ENCODE results near the gene MGAT3.

The MGAT3 gene

GRCh38 chr22:39431216-39431801 is 25.5 kb upstream of the MGAT3 start:
- no peak for DNase-seq (ENCODE audit: low read depth in 1 of 2, low spot score in 1 of 2)
- TF ChIP-seq JUND (IDR thresholded peaks at IDR 0.05; ENCODE audit: low read depth), result no peak
- in situ Hi-C loops (cut with HindIII; ENCODE audit: low pct_unique_long_range_greater_than_20kb, low sequenced_read_pairs), result no loop called here

- in situ Hi-C loops (cut with HindIII; ENCODE audit: low pct_unique_long_range_greater_than_20kb, low sequenced_read_pairs), result no loop called here
- TF ChIP-seq JUND (IDR thresholded peaks at IDR 0.05; ENCODE audit: low read depth), result no peak
- no peak for DNase-seq (ENCODE audit: low read depth in 1 of 2, low spot score in 1 of 2)
These were observed 25.0 kb upstream of the MGAT3 start for GRCh38 chr22:39431821-39432251.

DNA sequence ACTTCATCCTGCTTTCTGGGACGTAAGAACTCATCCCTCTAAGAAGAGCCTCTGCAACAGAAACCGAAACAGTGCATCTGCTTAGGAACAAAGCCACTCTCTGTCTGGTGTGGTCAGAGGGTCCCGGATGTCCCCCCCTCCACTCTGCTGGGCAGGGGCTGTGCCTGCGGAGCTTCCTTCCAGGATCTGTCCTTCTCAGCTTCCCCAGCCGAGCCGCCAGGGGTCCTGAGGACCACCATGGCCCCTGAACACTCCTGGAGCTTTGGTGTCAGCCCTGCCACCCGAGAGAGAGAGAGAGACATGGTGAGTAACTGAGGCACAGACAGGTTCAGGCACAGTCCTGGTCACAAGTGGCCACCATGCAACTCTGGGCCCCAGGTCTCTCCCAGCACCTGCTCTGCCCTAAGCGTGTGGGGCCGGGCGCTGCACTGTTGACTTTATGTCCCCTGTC is 24.4 kb upstream of the MGAT3 start:
- in situ Hi-C loops (cut with HindIII; ENCODE audit: low pct_unique_long_range_greater_than_20kb, low sequenced_read_pairs), result no loop called here
- DNase-seq (ENCODE audit: low read depth in 1 of 2, low spot score in 1 of 2), result no peak
- no peak for TF ChIP-seq JUND (IDR thresholded peaks at IDR 0.05; ENCODE audit: low read depth)

- in situ Hi-C loops (cut with HindIII; ENCODE audit: low pct_unique_long_range_greater_than_20kb, low sequenced_read_pairs), result no loop called here
These were observed 23.2 kb upstream of the MGAT3 start for GRCh38 chr22:39433476-39434242.

GRCh38 chr22:39434243-39434653 is 22.6 kb upstream of the MGAT3 start:
- no peak for TF ChIP-seq JUND (IDR thresholded peaks at IDR 0.05; ENCODE audit: low read depth)
- DNase-seq (ENCODE audit: low read depth in 1 of 2, low spot score in 1 of 2), result no peak
- in situ Hi-C loops (cut with HindIII; ENCODE audit: low pct_unique_long_range_greater_than_20kb, low sequenced_read_pairs), result no loop called here

More at GRCh38 chr22:39433476-39434242, 23.2 kb upstream of the MGAT3 start:
- no peak for DNase-seq (ENCODE audit: low read depth in 1 of 2, low spot score in 1 of 2)
- TF ChIP-seq JUND (IDR thresholded peaks at IDR 0.05; ENCODE audit: low read depth), result no peak

GRCh38 chr22:39434721-39435120 is 22.1 kb upstream of the MGAT3 start:
- no peak for DNase-seq (ENCODE audit: low read depth in 1 of 2, low spot score in 1 of 2)
- TF ChIP-seq JUND (IDR thresholded peaks at IDR 0.05; ENCODE audit: low read depth), result no peak
- in situ Hi-C loops (cut with HindIII; ENCODE audit: low pct_unique_long_range_greater_than_20kb, low sequenced_read_pairs), result no loop called here

DNA sequence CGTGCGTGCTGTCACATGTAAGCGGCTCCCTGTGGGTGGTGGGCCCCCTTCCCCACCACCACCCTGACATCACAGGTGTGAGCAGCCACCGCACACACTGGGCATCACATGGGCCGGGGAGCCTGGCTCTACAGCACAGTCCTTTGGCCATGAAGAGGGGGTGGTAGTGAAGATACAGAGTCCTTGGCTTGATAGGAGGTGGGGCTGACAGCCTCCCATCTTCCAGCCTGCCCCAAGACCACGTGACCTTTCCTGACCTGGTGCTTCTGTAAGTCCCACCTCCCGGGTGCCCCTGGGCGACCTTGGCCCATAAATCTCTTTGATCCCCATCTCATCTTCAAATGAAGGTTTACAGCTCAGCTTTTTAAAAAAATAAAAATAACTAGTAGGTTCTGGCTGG is 21.2 kb upstream of the MGAT3 start:
- in situ Hi-C loops (cut with HindIII; ENCODE audit: low pct_unique_long_range_greater_than_20kb, low sequenced_read_pairs), result no loop called here
- no peak for TF ChIP-seq JUND (IDR thresholded peaks at IDR 0.05; ENCODE audit: low read depth)

DNA sequence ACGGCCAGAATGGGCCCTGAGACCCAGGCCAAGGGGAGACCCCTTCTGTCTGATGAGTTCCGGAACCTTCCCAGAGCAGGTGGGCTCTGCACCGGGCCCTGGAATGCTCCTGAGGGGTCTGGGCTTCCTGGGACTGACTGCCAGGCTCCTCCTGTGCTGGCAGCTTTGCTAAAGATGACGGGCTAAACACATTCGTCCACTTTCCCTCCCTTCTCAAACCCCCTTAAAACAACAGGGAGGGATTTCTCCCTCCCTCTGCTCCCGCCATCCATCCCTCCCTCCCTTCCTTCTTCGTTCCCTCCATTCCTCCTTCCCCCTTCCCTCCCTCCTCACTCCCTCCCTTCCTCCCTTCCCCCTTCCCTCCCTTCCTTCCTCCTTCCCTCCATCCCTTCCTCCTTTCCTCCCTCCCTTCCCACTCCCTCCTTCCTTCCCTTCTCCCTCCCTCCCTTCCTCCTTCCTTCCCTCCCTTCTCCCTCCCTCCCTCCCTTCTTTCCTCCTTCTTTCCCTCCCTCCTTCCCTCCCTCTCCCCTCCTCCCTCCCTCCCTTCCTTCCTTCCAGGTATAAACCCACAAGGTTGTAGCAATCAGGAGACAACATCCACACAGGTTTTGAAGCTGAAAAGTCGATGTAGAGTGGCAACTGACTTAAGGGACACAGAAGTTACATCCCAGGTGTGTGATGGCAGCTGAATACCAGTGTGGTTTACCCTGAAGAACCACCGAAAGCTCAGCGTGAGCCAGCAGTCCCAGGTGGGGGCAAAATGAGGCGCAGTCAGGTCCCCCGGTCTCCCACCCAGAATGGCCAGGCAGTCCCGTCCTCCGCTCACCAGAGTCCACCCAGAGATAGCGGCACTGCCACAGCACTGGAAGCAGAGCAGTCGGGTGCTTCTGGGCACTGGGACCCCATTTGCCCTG is 18.8 kb upstream of the MGAT3 start:
- no peak for TF ChIP-seq JUND (IDR thresholded peaks at IDR 0.05; ENCODE audit: low read depth)
- DNase-seq (ENCODE audit: low read depth in 1 of 2, low spot score in 1 of 2), result no peak
- in situ Hi-C loops (cut with HindIII; ENCODE audit: low pct_unique_long_range_greater_than_20kb, low sequenced_read_pairs), result no loop called here

More for the DNA sequence above, 21.2 kb upstream of the MGAT3 start:
- no peak for DNase-seq (ENCODE audit: low read depth in 1 of 2, low spot score in 1 of 2)

DNA sequence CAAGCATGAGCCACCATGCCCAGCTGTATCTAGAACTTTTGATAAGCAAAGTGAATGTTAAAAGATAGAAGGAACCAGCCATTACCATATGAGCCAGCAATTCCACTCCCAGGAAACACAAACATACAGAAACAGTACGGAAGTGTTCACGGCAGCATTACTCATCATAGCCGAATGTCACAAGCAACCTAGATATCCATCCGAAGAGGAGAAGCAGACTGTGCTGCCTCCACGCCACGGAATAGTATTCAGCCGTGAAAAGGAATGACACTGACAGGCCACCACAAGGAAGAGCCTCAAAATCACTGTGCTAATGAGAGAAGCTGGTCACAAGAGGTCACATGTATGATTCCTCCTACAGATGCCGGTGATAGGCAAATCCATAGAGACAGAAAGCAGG is 17.6 kb upstream of the MGAT3 start:
- no peak for TF ChIP-seq JUND (IDR thresholded peaks at IDR 0.05; ENCODE audit: low read depth)
- DNase-seq (ENCODE audit: low read depth in 1 of 2, low spot score in 1 of 2), result no peak
- in situ Hi-C loops (cut with HindIII; ENCODE audit: low pct_unique_long_range_greater_than_20kb, low sequenced_read_pairs), result no loop called here

DNA sequence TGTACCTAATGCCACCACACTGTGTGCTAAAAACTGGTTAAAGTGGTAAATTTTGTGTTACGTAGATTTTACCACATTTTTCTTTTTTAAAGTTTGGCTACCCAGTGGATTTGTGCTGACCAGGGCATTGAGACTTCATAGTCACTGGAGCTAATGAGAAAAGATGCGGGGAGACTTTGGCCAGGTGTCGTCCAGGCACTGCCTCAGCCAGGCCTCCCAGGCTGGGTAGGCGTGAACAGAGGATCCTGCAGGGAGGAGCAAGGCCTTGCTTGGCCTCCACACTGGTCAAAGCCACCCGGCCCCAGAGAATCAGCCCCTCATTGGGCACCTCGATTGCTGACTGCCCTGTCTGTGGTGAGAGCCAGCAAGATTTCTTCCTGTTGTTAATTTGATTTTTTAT is 13.4 kb upstream of the MGAT3 start:
- DNase-seq (ENCODE audit: low read depth in 1 of 2, low spot score in 1 of 2), result no peak
- TF ChIP-seq JUND (IDR thresholded peaks at IDR 0.05; ENCODE audit: low read depth), result no peak
- in situ Hi-C loops (cut with HindIII; ENCODE audit: low pct_unique_long_range_greater_than_20kb, low sequenced_read_pairs), result no loop called here

DNA sequence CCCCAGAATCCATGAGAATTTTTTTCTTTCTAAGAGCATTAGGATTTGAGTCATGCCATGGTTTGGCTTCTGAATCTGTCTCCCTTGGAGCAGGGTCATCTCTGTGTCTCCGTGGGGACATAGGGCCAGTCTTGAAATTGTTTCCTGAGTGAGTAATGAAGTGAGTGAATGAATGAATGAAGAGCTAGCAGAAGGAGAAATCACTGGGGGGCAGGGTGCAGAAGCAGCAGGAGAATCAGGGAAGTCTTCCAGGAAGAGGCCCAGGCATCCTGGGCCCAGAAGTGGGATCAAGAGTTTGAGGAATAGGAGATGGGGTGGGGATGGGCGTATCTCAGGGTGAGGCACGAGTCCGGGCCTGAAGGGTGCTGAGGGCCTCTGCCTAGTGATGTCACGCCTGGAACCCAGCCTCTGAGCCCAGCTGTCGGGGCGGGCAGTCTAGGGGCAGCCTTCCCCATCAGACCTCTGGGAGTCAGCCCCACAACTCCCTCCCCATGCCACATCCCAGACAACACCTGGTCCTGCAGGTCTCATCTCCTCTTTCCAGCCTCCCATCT is 12.5 kb upstream of the MGAT3 start:
- in situ Hi-C loops (cut with HindIII; ENCODE audit: low pct_unique_long_range_greater_than_20kb, low sequenced_read_pairs), result no loop called here
- DNase-seq (ENCODE audit: low read depth in 1 of 2, low spot score in 1 of 2), result no peak
- TF ChIP-seq JUND (IDR thresholded peaks at IDR 0.05; ENCODE audit: low read depth), result no peak

DNA sequence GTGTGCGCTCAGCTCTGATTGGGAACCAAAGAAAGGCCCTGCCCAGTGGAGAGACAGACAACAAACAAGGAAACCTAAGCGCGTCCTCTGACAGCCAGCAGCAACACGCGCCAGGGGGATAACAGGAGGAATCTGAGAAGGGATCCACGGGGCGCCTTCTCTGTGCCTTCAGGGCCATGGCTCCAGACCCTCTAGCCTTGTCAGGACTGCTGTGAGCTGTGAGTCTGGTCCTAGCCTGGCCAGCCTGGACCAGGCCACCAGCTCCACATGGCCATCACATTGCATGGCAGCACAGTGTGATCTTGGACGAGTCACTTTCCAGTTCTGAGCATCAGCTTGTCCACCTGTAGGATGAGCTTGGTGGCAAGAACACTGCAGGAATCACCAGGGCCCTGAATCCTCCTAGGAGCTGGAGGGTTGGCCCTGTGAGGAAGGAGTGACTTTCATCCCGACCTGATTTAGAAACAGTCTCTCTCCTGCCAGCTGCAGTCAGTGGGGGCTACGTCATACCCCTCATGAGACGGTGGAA is 11.8 kb upstream of the MGAT3 start:
- no peak for DNase-seq (ENCODE audit: low read depth in 1 of 2, low spot score in 1 of 2)
- no peak for TF ChIP-seq JUND (IDR thresholded peaks at IDR 0.05; ENCODE audit: low read depth)
- in situ Hi-C loops (cut with HindIII; ENCODE audit: low pct_unique_long_range_greater_than_20kb, low sequenced_read_pairs), result no loop called here

Data from T47D (cell line).